Mucosa of descending colon (tissue), 3 donors: ENCODE data around the gene ROBO2. TPM values are rescaled to one million over a fixed set of nuclear protein-coding genes. Genes with fewer than 3 reads are reported as not detected.

Source experiments
- ATAC-seq: fragments of 200-7000 bp; cut with Tn5 transposase; one replicate; pipeline ENCODE4 v1.9.1; 2020; ENCODE audit warnings: mild to moderate bottlenecking, moderate library complexity
- DNase-seq, 3 donors: peaks; one replicate each; pipeline ENCODE4 v3.0.0-alpha.2; 2020
- H3K36me3 ChIP-seq: fragments of 200-600 bp; one replicate; pipeline ENCODE4 v1.8.0; 2021; ENCODE audit warnings: low read depth, mild to moderate bottlenecking
- H3K4me1 ChIP-seq: fragments of 200-600 bp; one replicate; pipeline ENCODE4 v1.8.0; 2021; ENCODE audit warnings: low read depth, mild to moderate bottlenecking
- H3K4me3 ChIP-seq: fragments of 200-600 bp; one replicate; pipeline ENCODE4 v1.8.0; 2021; ENCODE audit warnings: mild to moderate bottlenecking
- H3K9me3 ChIP-seq: fragments of 200-600 bp; one replicate; pipeline ENCODE4 v1.8.0; 2021; ENCODE audit warnings: mild to moderate bottlenecking
- CTCF ChIP-seq: fragments of 200-600 bp; IDR thresholded peaks from one replicate; pipeline ENCODE4 v1.8.0; 2022; ENCODE audit warnings: antibody characterized with exemption, mild to moderate bottlenecking
- intact Hi-C, 2 donors: fragments of 100-400 bp; cut with DNase I in 1 of 2; cut with micrococcal nuclease in 1 of 2; formaldehyde crosslinking; loops; one replicate each; pipeline versions ENCODE4 v1.11.0 to v1.11.1; 2022; cut with DNase I, micrococcal nuclease
- total RNA-seq, 3 donors: library from RNA; stranded (reverse); fragmentation: NEBNext Ultra II Directional in 2 of 3; extraction: Animal tissue kit (Norgen Biotek cat#: 25700) in 2 of 3; gene quantifications; one replicate each; pipeline versions ENCODE4 v1.2.1 to v1.2.4, GENCODE V29; 2021 to 2023
- donor health status: DM: no; HTN: no; CAD: no; lungs with moderate emphysema.
- donor health status: DM: no; HTN: no; CAD: no.
- donor health status: DM: no; HTN: yes; CAD: no.

ROBO2 gene
- total RNA-seq, 3 donors from 2014 or later = 1.3 to 2.1 (median 1.4) TPM

- intact Hi-C loops = no loop called here
- Histone ChIP-seq H3K4me3 (no peak overlapping the region), H3K36me3 (no peaks in the 10 kb centered on the region), H3K4me1 (no peaks in the 10 kb centered on the region), H3K9me3 (no peaks in the 10 kb centered on the region)
- no peak for ATAC-seq
- TF ChIP-seq CTCF = no peak
- no peak for DNase-seq
These were observed 53.2 kb downstream of the ROBO2 start for GRCh38 chr3:77093101-77093500.

DNA sequence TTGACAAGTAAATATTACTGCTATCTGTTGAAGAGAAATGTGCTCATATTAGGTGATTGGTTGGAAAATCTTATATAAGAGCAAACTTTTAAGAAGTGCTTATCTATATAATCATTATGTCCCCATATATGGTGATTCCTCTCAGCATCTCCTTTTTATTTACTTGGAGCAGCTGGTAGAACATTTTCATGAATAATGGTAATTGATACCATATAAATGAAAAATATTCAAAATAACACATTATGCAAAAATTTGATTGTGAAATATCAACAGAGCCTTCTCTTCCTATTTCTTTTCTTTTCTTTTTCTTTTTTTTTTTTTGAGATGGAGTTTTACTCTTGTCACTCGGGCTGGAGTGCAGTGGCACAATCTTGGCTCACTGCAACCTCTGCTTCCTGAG lies 56.2 kb downstream of the ROBO2 start:
- no peak for DNase-seq
- no peak for TF ChIP-seq CTCF
- Histone ChIP-seq H3K9me3 (no peaks in the 10 kb centered on the region), H3K36me3 (no peaks in the 10 kb centered on the region), H3K4me1 (no peaks in the 10 kb centered on the region), H3K4me3 (no peak overlapping the region)
- ATAC-seq = no peak
- intact Hi-C loops = no loop called here

DNA sequence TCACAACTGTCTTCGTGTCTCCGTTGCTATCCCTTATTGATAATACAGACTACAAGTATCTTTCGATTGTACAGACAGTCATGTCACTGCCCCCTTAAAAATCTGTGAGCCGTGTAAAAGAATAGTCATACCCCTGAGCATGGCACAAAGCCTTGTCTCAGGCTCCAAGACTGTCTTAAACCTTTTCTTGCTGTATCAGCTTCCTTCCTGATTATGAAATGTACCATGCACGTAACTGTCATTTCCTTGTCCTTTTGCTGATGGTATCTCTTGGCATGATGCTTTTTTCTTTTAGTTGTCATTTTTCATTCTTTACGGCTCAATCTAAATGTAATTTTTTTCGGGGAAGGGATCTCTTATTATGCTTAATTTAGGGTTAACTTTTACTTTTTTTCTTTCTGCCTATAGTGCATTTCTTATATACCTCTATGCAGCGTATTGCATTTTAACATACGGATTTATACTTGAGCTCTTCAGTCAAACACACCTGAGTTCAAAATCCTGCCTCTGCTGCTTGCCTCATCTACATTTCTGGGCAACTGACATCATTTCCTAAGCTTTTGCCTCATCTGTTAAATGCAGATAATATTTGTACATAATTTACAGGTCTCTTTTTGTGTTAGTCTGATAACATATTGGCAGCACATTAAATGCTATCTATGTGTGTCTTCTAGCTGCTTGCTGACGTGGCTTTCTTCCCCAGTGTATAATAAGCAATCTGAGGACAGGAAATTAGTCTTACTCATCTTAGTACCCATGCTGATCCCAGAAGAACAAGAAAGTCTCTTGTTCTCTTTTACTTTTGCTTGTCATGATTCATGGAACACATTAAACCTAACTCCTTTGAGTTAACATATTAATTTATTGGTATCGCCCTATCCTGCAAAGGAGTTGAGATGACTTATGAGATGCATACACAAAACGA lies 57.3 kb downstream of the ROBO2 start:
- TF ChIP-seq CTCF = no peak
- ATAC-seq (no peak), DNase-seq (no peak)
- H3K4me3 ChIP-seq = no peak overlapping the region
- H3K36me3 ChIP-seq = no peaks in the 10 kb centered on the region
- no peaks in the 10 kb centered on the region for H3K4me1 ChIP-seq
- intact Hi-C loops = no loop called here
- H3K9me3 ChIP-seq = no peaks in the 10 kb centered on the region

- DNase-seq (no peak), ATAC-seq (no peak)
- intact Hi-C loops = no loop called here
- H3K36me3 ChIP-seq = no peaks in the 10 kb centered on the region
- no peak overlapping the region for H3K4me3 ChIP-seq
- no peaks in the 10 kb centered on the region for H3K4me1 ChIP-seq
- no peaks in the 10 kb centered on the region for H3K9me3 ChIP-seq
- TF ChIP-seq CTCF = no peak
These were observed 63.3 kb downstream of the ROBO2 start for GRCh38 chr3:77102951-77103769.

GRCh38 chr3:77122652-77123051 lies 82.8 kb downstream of the ROBO2 start:
- DNase-seq (no peak), ATAC-seq (no peak)
- no peak for TF ChIP-seq CTCF
- Histone ChIP-seq H3K9me3 (no peaks in the 10 kb centered on the region), H3K4me1 (no peaks in the 10 kb centered on the region), H3K4me3 (no peak overlapping the region), H3K36me3 (no peaks in the 10 kb centered on the region)
- intact Hi-C loops = no loop called here
